ENCODE data around the gene TPPP.
"Not testable (repeated sequence)": the region's sequence is repeated elsewhere in the genome, so short reads cannot be mapped to it uniquely, and the experiment has no call there.

The TPPP gene

GRCh38 chr5:719379-719778 lies 26.2 kb upstream of the TPPP start:
- not testable (repeated sequence) for H3K79me2 ChIP-seq (ENCODE audit: low read length); H3K36me3 ChIP-seq (replicated peaks; ENCODE audit: insufficient read depth, low read length); H3K27ac ChIP-seq (ENCODE audit: low read length); H3K9me2 ChIP-seq (replicated peaks; ENCODE audit: insufficient read depth, low read length); H3F3A ChIP-seq (ENCODE audit: insufficient read depth, low read length); DNase-seq; H3K27me3 ChIP-seq (replicated peaks; ENCODE audit: insufficient read depth, low read length); H3K4me1 ChIP-seq (ENCODE audit: low read length); H3K4me2 ChIP-seq (ENCODE audit: low read depth, low read length); H3K9ac ChIP-seq (ENCODE audit: low read length); H3K4me3 ChIP-seq (ENCODE audit: low read length); H3K9me3 ChIP-seq (replicated peaks; ENCODE audit: insufficient read depth, low read length); H2AFZ ChIP-seq (ENCODE audit: low read length); H4K20me1 ChIP-seq (ENCODE audit: insufficient read depth, low read length)

GRCh38 chr5:717143-717542 lies 24.0 kb upstream of the TPPP start:
- Histone ChIP-seq H3K27ac (ENCODE audit: low read length) (no peak overlapping the region), H3K27me3 (replicated peaks; ENCODE audit: insufficient read depth, low read length) (no peaks in the 10 kb centered on the region), H3K36me3 (replicated peaks; ENCODE audit: insufficient read depth, low read length) (no peaks in the 10 kb centered on the region), H3K4me1 (ENCODE audit: low read length) (no peaks in the 10 kb centered on the region), H3K9ac (ENCODE audit: low read length) (no peak overlapping the region), H3F3A (ENCODE audit: insufficient read depth, low read length) (no peaks in the 10 kb centered on the region), H3K4me3 (ENCODE audit: low read length) (no peak overlapping the region), H3K79me2 (ENCODE audit: low read length) (no peaks in the 10 kb centered on the region), H3K9me2 (replicated peaks; ENCODE audit: insufficient read depth, low read length) (no peaks in the 10 kb centered on the region), H2AFZ (ENCODE audit: low read length) (no peak overlapping the region), H3K9me3 (replicated peaks; ENCODE audit: insufficient read depth, low read length) (no peaks in the 10 kb centered on the region), H3K4me2 (ENCODE audit: low read depth, low read length) (no peak overlapping the region), H4K20me1 (ENCODE audit: insufficient read depth, low read length) (no peaks in the 10 kb centered on the region)
- no peak for DNase-seq
- TF ChIP-seq EZH2phosphoT487 (IDR thresholded peaks at IDR 0.05; ENCODE audit: low read length) (no peak), CTCF (IDR thresholded peaks at IDR 0.05; ENCODE audit: low read length) (no peak), EZH2 (optimal IDR thresholded peaks at IDR 0.05; ENCODE audit: low read depth, low read length) (no peak)

GRCh38 chr5:716740-717139 lies 23.6 kb upstream of the TPPP start:
- not testable (repeated sequence) for H3K4me1 ChIP-seq (ENCODE audit: low read length); H3K9ac ChIP-seq (ENCODE audit: low read length); H3K79me2 ChIP-seq (ENCODE audit: low read length); DNase-seq; H3K4me3 ChIP-seq (ENCODE audit: low read length); H3K36me3 ChIP-seq (replicated peaks; ENCODE audit: insufficient read depth, low read length); H3F3A ChIP-seq (ENCODE audit: insufficient read depth, low read length); H2AFZ ChIP-seq (ENCODE audit: low read length); H3K4me2 ChIP-seq (ENCODE audit: low read depth, low read length); H3K27me3 ChIP-seq (replicated peaks; ENCODE audit: insufficient read depth, low read length); H4K20me1 ChIP-seq (ENCODE audit: insufficient read depth, low read length); H3K27ac ChIP-seq (ENCODE audit: low read length); H3K9me3 ChIP-seq (replicated peaks; ENCODE audit: insufficient read depth, low read length); H3K9me2 ChIP-seq (replicated peaks; ENCODE audit: insufficient read depth, low read length)

GRCh38 chr5:715636-716035 lies 22.5 kb upstream of the TPPP start:
- not testable (repeated sequence) for H3K9me3 ChIP-seq (replicated peaks; ENCODE audit: insufficient read depth, low read length); H3K9ac ChIP-seq (ENCODE audit: low read length); H3K79me2 ChIP-seq (ENCODE audit: low read length); DNase-seq; H3K27me3 ChIP-seq (replicated peaks; ENCODE audit: insufficient read depth, low read length); H3K36me3 ChIP-seq (replicated peaks; ENCODE audit: insufficient read depth, low read length); H3K4me2 ChIP-seq (ENCODE audit: low read depth, low read length); H3F3A ChIP-seq (ENCODE audit: insufficient read depth, low read length); H2AFZ ChIP-seq (ENCODE audit: low read length); H3K9me2 ChIP-seq (replicated peaks; ENCODE audit: insufficient read depth, low read length); H3K27ac ChIP-seq (ENCODE audit: low read length); H3K4me1 ChIP-seq (ENCODE audit: low read length); H4K20me1 ChIP-seq (ENCODE audit: insufficient read depth, low read length); H3K4me3 ChIP-seq (ENCODE audit: low read length)

- not testable (repeated sequence) for DNase-seq; H3K36me3 ChIP-seq (replicated peaks; ENCODE audit: insufficient read depth, low read length); H3K4me2 ChIP-seq (ENCODE audit: low read depth, low read length)
Measured at GRCh38 chr5:714215-715118, 21.3 kb upstream of the TPPP start.

GRCh38 chr5:713686-714085 lies 20.5 kb upstream of the TPPP start:
- not testable (repeated sequence) for H3K27ac ChIP-seq (ENCODE audit: low read length); H3K4me3 ChIP-seq (ENCODE audit: low read length); H3K9me2 ChIP-seq (replicated peaks; ENCODE audit: insufficient read depth, low read length); H3K9ac ChIP-seq (ENCODE audit: low read length); H3K79me2 ChIP-seq (ENCODE audit: low read length); H3F3A ChIP-seq (ENCODE audit: insufficient read depth, low read length); H3K27me3 ChIP-seq (replicated peaks; ENCODE audit: insufficient read depth, low read length); H3K9me3 ChIP-seq (replicated peaks; ENCODE audit: insufficient read depth, low read length); H3K4me2 ChIP-seq (ENCODE audit: low read depth, low read length); H4K20me1 ChIP-seq (ENCODE audit: insufficient read depth, low read length); H3K36me3 ChIP-seq (replicated peaks; ENCODE audit: insufficient read depth, low read length); H2AFZ ChIP-seq (ENCODE audit: low read length); H3K4me1 ChIP-seq (ENCODE audit: low read length); DNase-seq

More at GRCh38 chr5:714215-715118, 21.3 kb upstream of the TPPP start:
- not testable (repeated sequence) for H3K27ac ChIP-seq (ENCODE audit: low read length); H3K27me3 ChIP-seq (replicated peaks; ENCODE audit: insufficient read depth, low read length); H2AFZ ChIP-seq (ENCODE audit: low read length); H3K9me2 ChIP-seq (replicated peaks; ENCODE audit: insufficient read depth, low read length); H3K79me2 ChIP-seq (ENCODE audit: low read length); H3F3A ChIP-seq (ENCODE audit: insufficient read depth, low read length); H3K9ac ChIP-seq (ENCODE audit: low read length); H4K20me1 ChIP-seq (ENCODE audit: insufficient read depth, low read length); H3K9me3 ChIP-seq (replicated peaks; ENCODE audit: insufficient read depth, low read length); H3K4me3 ChIP-seq (ENCODE audit: low read length); H3K4me1 ChIP-seq (ENCODE audit: low read length)

- not testable (repeated sequence) for H3K4me1 ChIP-seq (ENCODE audit: low read length); H3K4me2 ChIP-seq (ENCODE audit: low read depth, low read length); H2AFZ ChIP-seq (ENCODE audit: low read length); H3K4me3 ChIP-seq (ENCODE audit: low read length); H3K9ac ChIP-seq (ENCODE audit: low read length); H3K36me3 ChIP-seq (replicated peaks; ENCODE audit: insufficient read depth, low read length); H3K9me3 ChIP-seq (replicated peaks; ENCODE audit: insufficient read depth, low read length); DNase-seq; H3K9me2 ChIP-seq (replicated peaks; ENCODE audit: insufficient read depth, low read length); H4K20me1 ChIP-seq (ENCODE audit: insufficient read depth, low read length); H3K79me2 ChIP-seq (ENCODE audit: low read length); H3F3A ChIP-seq (ENCODE audit: insufficient read depth, low read length); H3K27ac ChIP-seq (ENCODE audit: low read length); H3K27me3 ChIP-seq (replicated peaks; ENCODE audit: insufficient read depth, low read length)
Measured at GRCh38 chr5:708848-709517, 15.8 kb upstream of the TPPP start.
